PC-3 (cell line): ENCODE measurements around the gene UPB1.

Source experiments
- CTCF ChIP-seq: fragments of 300-600 bp; sonication (generic); conservative IDR thresholded peaks from 2 replicates; pipeline ENCODE4 v1.5.1; 2017; ENCODE audit warnings: antibody characterized with exemption, low read depth, mild to moderate bottlenecking, low read length
- EZH2 ChIP-seq: fragments of 300-600 bp; sonication (generic); IDR thresholded peaks from one replicate; pipeline ENCODE4 v1.6.1; 2017; ENCODE audit warnings: antibody characterized with exemption, mild to moderate bottlenecking, low read length; ENCODE audit not compliant: unreplicated experiment

- TF ChIP-seq CTCF (no peak), EZH2 (no peak)
Observed at GRCh38 chr22:24471570-24471969, 23.6 kb upstream of the UPB1 start.
